GM12892 (cell line): ENCODE results near the gene OTOP2.

Experiments
- POLR2A ChIP-seq: IDR thresholded peaks from 2 replicates; pipeline ENCODE4 v1.6.1; 2011; ENCODE audit warnings: low read depth, low read length, control low read depth
- POLR2AphosphoS5 ChIP-seq: IDR thresholded peaks from 2 replicates; pipeline ENCODE4 v1.6.1; 2011; ENCODE audit warnings: low read depth, low read length, control low read depth
- TAF1 ChIP-seq: IDR thresholded peaks from 2 replicates; pipeline ENCODE4 v1.6.1; 2011; ENCODE audit warnings: low read depth, mild to moderate bottlenecking, control low read depth, low read length, borderline replicate concordance

- TF ChIP-seq POLR2AphosphoS5, result no peak
- no peak for TF ChIP-seq POLR2A
- TF ChIP-seq TAF1, result no peak
These were observed 51.9 kb downstream of the OTOP2 start for GRCh38 chr17:74975943-74976342.
